Measurements from ENCODE around the gene RNF223. TPM values are rescaled to one million over a fixed set of nuclear protein-coding genes. Genes with fewer than 3 reads are reported as not detected.
"Not testable (repeated sequence)": the region's sequence is repeated elsewhere in the genome, so short reads cannot be mapped to it uniquely, and the experiment has no call there.

The RNF223 gene
- polyA plus RNA-seq, 1 donor (not counting 4 experiments of a cell fraction or from before 2014, with no cell fraction given) = 0.22 TPM

DNA sequence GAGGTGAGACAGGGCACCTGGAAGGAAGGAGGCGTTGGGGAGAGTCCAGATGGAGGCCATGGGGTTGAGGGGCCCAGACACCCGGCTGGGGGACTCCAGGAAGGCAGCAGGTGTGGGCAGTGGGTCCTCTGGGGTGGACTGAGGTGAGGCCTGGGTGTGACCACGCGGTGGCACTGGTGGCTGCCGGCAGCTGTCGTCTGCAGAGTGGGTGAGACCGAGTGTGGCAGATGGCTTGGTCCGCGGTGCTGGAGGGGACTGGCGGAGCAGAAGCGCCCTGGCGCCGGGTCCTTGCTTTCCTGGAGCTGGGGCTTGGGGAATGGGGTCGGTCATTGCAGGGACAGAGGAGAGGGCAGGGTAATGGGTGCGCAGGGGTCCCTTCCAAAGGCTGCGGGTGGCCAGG lies 41.7 kb downstream of the RNF223 start:
- no peak overlapping the region for H3K9ac ChIP-seq (ENCODE audit: control insufficient read depth, extremely low read depth, insufficient read depth, low read length)
- DNase-seq (ENCODE audit: low read depth, low spot score) = no peak
- no peak for FAIRE-seq
- no peak overlapping the region for H3K27ac ChIP-seq (ENCODE audit: control insufficient read depth, insufficient read depth, low read length)
- H3K4me1 ChIP-seq (ENCODE audit: control insufficient read depth, extremely low read depth, insufficient read depth, low read length) = peaks cover 6% of the 10 kb centered on the region
- no peak overlapping the region for H2AFZ ChIP-seq (ENCODE audit: control insufficient read depth, low read length)
- H3K27me3 ChIP-seq (ENCODE audit: control insufficient read depth, extremely low read depth, insufficient read depth, low read length) = no peaks in the 10 kb centered on the region
- H3K4me2 ChIP-seq (ENCODE audit: control insufficient read depth, extremely low read depth, insufficient read depth, low read depth, low read length) = peak overlapping the region; percentile 45
- peaks cover 50% of the 10 kb centered on the region for H3K79me2 ChIP-seq (ENCODE audit: control insufficient read depth, insufficient read depth, low read length)
- no peak for TF ChIP-seq EZH2 (IDR thresholded peaks at IDR 0.05; ENCODE audit: low read length)
- TF ChIP-seq, protein P1, sequence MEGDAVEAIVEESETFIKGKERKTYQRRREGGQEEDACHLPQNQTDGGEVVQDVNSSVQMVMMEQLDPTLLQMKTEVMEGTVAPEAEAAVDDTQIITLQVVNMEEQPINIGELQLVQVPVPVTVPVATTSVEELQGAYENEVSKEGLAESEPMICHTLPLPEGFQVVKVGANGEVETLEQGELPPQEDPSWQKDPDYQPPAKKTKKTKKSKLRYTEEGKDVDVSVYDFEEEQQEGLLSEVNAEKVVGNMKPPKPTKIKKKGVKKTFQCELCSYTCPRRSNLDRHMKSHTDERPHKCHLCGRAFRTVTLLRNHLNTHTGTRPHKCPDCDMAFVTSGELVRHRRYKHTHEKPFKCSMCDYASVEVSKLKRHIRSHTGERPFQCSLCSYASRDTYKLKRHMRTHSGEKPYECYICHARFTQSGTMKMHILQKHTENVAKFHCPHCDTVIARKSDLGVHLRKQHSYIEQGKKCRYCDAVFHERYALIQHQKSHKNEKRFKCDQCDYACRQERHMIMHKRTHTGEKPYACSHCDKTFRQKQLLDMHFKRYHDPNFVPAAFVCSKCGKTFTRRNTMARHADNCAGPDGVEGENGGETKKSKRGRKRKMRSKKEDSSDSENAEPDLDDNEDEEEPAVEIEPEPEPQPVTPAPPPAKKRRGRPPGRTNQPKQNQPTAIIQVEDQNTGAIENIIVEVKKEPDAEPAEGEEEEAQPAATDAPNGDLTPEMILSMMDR (optimal IDR thresholded peaks at IDR 0.05 in 1 of 3, IDR thresholded peaks at IDR 0.05 in 1 of 3, conservative IDR thresholded peaks at IDR 0.05 in 1 of 3; ENCODE audit: extremely low read depth in 1 of 3, insufficient read depth in 2 of 3, low read length in 3 of 3) = peak in 1 of 3 experiments; percentile 15
- H3K9me3 ChIP-seq (ENCODE audit: control insufficient read depth, low read depth, low read length) = no peaks in the 10 kb centered on the region
- H3K4me3 ChIP-seq (ENCODE audit: control insufficient read depth in 2 of 3, extremely low read depth in 1 of 3, insufficient read depth in 2 of 3, low read depth in 1 of 3, low read length in 3 of 3) = no peak overlapping the region
- dilution Hi-C loops (cut with MboI; ENCODE audit: extremely low pct_ligation_motif_present, low sequenced_read_pairs) = no loop called here
- H4K20me1 ChIP-seq (ENCODE audit: control insufficient read depth, extremely low read depth, insufficient read depth, low read length) = peaks cover 43% of the 10 kb centered on the region
- H3K36me3 ChIP-seq (ENCODE audit: control insufficient read depth in 2 of 2, extremely low read depth in 1 of 2, insufficient read depth in 2 of 2, low read length in 2 of 2) = peaks cover 23 to 30% of the 10 kb centered on the region in 2 experiments
- H3K9me1 ChIP-seq (ENCODE audit: control insufficient read depth, extremely low read depth, insufficient read depth, low read length) = peaks cover 5% of the 10 kb centered on the region

DNA sequence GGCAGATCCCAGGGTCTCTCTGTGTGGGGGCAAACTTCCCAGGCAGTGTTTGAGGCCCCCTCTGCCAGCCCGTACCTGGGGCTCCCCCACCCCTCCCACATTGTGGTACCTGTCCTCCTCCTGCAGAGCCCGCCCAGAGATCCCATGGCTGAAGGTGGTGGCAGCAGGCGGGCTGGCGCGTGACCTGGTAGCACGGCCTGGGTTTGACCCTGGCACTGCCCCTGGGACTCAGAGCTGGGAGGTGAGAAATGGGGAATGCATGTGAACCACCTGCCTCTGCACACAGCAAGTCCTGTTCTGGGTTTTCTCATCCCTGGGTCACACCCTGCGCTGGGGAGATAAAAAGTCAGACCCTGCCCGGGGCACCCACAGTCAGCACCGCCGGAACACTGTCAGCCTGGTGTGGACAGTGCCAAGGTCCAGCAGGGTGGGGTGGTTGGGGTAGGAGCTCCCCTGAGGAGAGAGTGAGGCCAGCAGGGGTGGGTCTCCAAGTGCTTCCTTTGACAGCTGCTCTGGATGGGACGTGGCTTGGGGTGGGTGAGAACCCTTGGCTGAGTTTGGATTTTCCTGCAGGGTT lies 42.4 kb downstream of the RNF223 start:
- peaks cover 3% of the 10 kb centered on the region for H3K4me1 ChIP-seq (ENCODE audit: control insufficient read depth, extremely low read depth, insufficient read depth, low read length)
- H3K9ac ChIP-seq (ENCODE audit: control insufficient read depth, extremely low read depth, insufficient read depth, low read length) = no peak overlapping the region
- H3K9me1 ChIP-seq (ENCODE audit: control insufficient read depth, extremely low read depth, insufficient read depth, low read length) = peaks cover 5% of the 10 kb centered on the region
- H3K4me3 ChIP-seq (ENCODE audit: control insufficient read depth in 2 of 3, extremely low read depth in 1 of 3, insufficient read depth in 2 of 3, low read depth in 1 of 3, low read length in 3 of 3) = no peak overlapping the region
- no peaks in the 10 kb centered on the region for H3K9me3 ChIP-seq (ENCODE audit: control insufficient read depth, low read depth, low read length)
- H3K36me3 ChIP-seq (ENCODE audit: control insufficient read depth in 2 of 2, extremely low read depth in 1 of 2, insufficient read depth in 2 of 2, low read length in 2 of 2) = peaks cover 23 to 27% of the 10 kb centered on the region in 2 experiments
- H3K27me3 ChIP-seq (ENCODE audit: control insufficient read depth, extremely low read depth, insufficient read depth, low read length) = no peaks in the 10 kb centered on the region
- peaks cover 37% of the 10 kb centered on the region for H4K20me1 ChIP-seq (ENCODE audit: control insufficient read depth, extremely low read depth, insufficient read depth, low read length)
- DNase-seq (ENCODE audit: low read depth, low spot score) (no peak), FAIRE-seq (no peak)
- H2AFZ ChIP-seq (ENCODE audit: control insufficient read depth, low read length) = no peak overlapping the region
- no peak overlapping the region for H3K27ac ChIP-seq (ENCODE audit: control insufficient read depth, insufficient read depth, low read length)
- no peak overlapping the region for H3K4me2 ChIP-seq (ENCODE audit: control insufficient read depth, extremely low read depth, insufficient read depth, low read depth, low read length)
- dilution Hi-C loops (cut with MboI; ENCODE audit: extremely low pct_ligation_motif_present, low sequenced_read_pairs) = no loop called here
- TF ChIP-seq EZH2 (IDR thresholded peaks at IDR 0.05; ENCODE audit: low read length) = no peak
- TF ChIP-seq, protein P1 (optimal IDR thresholded peaks at IDR 0.05 in 1 of 3, IDR thresholded peaks at IDR 0.05 in 1 of 3, conservative IDR thresholded peaks at IDR 0.05 in 1 of 3; ENCODE audit: extremely low read depth in 1 of 3, insufficient read depth in 2 of 3, low read length in 3 of 3) = no peak
- peaks cover 50% of the 10 kb centered on the region for H3K79me2 ChIP-seq (ENCODE audit: control insufficient read depth, insufficient read depth, low read length)

GRCh38 chr1:1030867-1031658 lies 43.0 kb downstream of the RNF223 start:
- not testable (repeated sequence) for FAIRE-seq; H3K4me2 ChIP-seq (ENCODE audit: control insufficient read depth, extremely low read depth, insufficient read depth, low read depth, low read length)

More at GRCh38 chr1:1030867-1031658, 43.0 kb downstream of the RNF223 start:
- H2AFZ ChIP-seq (ENCODE audit: control insufficient read depth, low read length); H3K4me1 ChIP-seq (ENCODE audit: control insufficient read depth, extremely low read depth, insufficient read depth, low read length); H3K9me3 ChIP-seq (ENCODE audit: control insufficient read depth, low read depth, low read length); H3K27ac ChIP-seq (ENCODE audit: control insufficient read depth, insufficient read depth, low read length); dilution Hi-C loops (cut with MboI; ENCODE audit: extremely low pct_ligation_motif_present, low sequenced_read_pairs); H3K27me3 ChIP-seq (ENCODE audit: control insufficient read depth, extremely low read depth, insufficient read depth, low read length); H3K9ac ChIP-seq (ENCODE audit: control insufficient read depth, extremely low read depth, insufficient read depth, low read length); H3K9me1 ChIP-seq (ENCODE audit: control insufficient read depth, extremely low read depth, insufficient read depth, low read length); H3K4me3 ChIP-seq (ENCODE audit: control insufficient read depth in 2 of 3, extremely low read depth in 1 of 3, insufficient read depth in 2 of 3, low read depth in 1 of 3, low read length in 3 of 3); DNase-seq (ENCODE audit: low read depth, low spot score): not testable (repeated sequence)
- Histone ChIP-seq H3K79me2 (ENCODE audit: control insufficient read depth, insufficient read depth, low read length) (peaks cover 55% of the 10 kb centered on the region), H3K36me3 (ENCODE audit: control insufficient read depth in 2 of 2, extremely low read depth in 1 of 2, insufficient read depth in 2 of 2, low read length in 2 of 2) (peaks cover 21 to 28% of the 10 kb centered on the region in 2 experiments), H4K20me1 (ENCODE audit: control insufficient read depth, extremely low read depth, insufficient read depth, low read length) (peaks cover 31% of the 10 kb centered on the region)
